ENCODE results near the gene HECTD4.
"Not testable (repeated sequence)": the region's sequence is repeated elsewhere in the genome, so short reads cannot be mapped to it uniquely, and the experiment has no call there.

The HECTD4 gene

DNA sequence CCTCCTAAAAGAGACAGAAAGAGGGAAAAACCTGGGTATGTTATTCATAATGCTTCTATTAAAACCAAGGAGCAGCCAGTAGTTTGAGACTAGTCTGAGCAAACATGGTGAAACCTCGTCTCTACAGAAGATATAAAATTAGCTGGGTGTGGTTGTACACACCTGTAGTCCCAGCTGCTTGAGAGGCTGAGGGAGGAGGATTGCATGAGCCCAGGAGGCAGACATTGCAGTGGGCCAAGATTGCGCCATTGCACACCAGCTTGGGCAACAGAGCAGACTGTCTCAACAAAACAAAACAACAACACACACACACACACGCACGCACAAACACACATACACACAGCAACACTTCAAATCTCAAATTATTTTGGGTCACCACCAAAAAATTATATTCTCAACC, 27.8 kb downstream of the HECTD4 start:
- no peak for DNase-seq (ENCODE audit: low spot score)

DNA sequence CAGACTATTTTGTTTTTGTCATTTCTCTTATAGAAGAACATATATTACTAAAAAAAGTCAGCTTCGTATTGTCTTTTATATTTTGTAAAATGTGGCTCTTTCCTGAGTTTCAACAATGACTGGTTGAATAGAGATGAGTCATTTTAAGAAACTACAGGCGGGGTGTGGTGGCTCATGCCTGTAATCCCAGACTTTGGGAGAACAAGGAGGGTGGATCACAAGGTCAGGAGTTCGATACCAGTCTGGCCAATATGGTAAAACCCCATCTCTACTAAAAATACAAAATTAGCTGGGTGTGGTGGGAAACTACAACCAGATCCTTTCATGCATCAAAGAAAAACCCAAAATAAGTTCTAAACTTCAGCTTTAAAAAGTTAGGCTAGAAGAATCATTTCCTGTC, 28.8 kb downstream of the HECTD4 start:
- DNase-seq (ENCODE audit: low spot score): no peak

DNA sequence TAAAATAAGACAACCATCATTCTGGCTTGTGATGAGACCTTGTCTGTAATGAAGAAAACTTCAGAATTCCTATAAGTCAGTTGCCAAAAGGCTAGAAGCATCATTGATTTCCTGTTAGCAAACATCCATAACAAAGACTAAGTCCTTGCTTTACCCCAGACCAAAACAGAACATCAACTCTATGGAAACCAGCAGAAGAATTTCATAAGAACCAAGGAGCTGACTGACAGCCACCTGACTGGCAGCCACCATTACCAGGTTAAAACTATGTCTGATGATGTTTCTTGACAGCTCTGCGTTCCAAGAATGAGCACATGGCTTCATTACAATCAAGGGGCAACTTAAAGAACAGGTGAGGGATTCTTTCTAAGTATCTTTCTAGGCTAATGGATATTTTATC, 29.3 kb downstream of the HECTD4 start:
- no peak for DNase-seq (ENCODE audit: low spot score)

DNA sequence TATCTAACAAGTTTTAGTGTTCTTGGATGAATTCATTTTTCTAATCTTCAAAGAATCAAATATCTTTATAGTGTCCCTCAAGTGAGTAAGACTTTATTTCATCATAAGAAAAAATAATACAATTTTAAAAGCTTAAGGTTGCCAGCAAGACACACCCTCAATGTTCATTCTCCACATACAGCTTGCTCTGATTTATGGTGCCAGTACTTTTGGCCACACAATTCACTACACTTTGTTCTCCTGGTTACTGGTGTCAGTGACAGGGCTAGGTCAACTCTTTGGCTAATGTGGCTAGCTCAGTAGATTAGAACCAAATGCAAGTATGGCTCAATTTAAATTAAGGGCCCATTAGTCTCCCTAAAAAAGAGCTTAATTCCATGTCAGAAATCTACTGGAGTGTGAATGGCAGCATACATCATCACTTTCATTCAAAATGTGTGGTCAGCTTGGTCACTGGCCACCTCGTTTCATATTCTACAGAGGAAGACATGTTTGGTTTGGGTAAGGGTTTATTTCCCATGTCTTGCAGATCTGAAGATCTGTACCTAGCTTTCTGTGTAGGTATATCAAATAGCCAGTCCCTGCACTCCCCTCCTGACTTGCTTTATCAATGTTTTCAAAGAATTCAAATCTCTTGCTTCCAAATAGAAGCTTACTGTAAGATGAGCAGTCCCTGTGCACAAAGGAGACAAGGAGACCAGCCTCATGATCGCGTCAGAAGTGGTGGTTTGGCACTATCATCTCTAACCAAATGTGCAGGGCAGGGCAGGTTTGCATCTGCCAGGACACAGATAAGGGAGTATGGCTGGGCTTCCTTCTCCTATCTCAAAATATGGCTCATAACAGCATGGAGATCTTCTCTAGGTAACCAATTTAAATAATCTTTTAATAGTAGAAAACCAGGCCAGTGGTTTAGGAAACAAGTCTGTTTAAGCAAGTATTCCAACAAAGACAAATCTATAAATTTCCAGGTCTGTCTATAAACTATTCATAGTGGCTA, 31.3 kb downstream of the HECTD4 start:
- no peak for DNase-seq (ENCODE audit: low spot score)

DNA sequence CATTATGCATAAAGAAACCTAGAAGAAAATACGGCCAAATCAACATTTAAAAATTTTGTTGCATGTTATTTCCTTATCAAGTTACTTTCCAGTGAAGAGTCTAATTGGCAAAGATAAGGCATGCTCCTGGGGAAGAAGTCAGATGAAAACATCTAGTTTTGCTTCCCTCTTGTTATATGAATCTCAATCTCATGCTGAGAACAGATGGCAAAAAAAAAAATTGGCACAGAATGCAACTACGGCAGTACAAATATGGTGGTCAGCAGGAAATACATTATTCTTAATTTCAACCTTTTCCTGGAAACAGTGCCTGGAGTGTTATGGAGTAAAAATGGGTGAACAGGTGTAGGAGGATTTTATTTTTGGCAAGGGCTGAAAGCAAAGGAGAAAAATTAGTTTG, 32.8 kb downstream of the HECTD4 start:
- peak; percentile 11 for DNase-seq (ENCODE audit: low spot score)

DNA sequence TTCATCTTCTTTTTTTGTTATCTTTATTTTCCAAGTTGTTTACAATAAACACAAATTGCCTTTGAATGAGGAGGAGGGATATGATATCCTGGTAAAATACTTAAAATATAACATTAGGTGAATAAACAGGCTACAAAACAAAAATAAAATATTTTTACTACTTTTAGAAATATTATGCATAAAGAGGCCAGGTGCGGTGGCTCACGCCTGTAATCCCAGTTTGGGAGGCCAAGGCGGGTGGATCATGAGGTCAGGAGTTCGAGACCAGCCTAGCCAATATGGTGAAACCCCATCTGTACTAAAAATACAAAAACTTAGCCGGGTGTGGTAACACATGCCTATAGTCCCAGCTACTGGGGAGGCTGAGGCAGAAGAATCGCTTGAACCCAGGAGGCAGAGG, 33.3 kb downstream of the HECTD4 start:
- not testable (repeated sequence) for DNase-seq (ENCODE audit: low spot score)

DNA sequence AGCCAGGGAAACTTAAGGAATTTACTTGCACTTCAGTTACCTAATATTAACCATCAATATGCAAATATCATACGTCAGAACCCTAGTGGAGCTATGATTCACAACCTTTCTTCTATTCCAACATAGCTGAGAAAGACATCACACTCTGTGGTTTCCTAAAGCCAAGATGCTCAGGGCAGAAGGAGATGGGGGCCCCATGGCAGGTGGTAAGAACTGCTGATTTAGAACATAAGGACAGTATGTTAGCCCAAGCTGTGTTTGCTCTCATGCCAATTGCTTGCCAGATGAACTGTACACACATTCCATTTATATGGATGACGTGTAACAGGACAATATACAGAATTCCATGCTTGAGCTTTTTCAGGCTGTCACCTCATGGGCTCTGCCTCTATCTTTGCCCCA, 34.6 kb downstream of the HECTD4 start:
- no peak for DNase-seq (ENCODE audit: low spot score)

DNA sequence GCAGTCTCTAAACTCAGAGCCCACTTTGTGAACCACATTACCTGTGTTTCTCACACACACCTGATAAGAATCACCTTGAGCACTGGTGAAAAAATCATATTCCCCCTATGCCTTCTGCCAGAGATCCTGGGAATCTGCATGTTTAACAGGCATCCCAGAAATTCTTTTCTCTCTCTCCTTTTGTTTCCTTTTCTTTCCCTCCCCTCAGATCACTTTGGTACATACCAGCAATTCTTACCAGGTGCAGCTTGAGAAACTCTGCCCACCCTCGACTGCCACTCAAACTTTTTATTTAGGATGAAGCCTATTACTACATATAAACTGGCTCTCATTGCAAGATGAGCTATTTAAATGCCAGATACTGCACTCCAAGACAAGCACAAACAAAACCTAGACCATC, 36.0 kb downstream of the HECTD4 start:
- DNase-seq (ENCODE audit: low spot score): no peak

DNA sequence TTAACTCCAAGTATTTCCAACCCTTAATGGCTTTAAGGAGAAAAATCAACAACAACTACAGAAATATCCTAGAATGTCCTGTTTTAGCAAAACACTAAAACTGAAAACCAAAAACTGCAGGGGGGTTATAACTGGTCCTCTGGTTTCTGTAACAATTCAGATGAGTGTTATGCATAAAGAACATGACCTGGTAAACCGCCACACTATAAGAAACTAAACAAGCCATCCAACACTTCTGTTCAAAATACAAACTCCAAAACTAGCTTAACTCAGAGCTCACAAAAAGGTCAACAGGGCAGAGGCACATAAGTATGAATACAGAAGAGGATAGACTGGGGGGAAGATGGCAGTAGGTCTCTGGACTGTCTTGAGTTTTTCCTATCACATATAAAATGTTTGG, 38.0 kb downstream of the HECTD4 start:
- no peak for DNase-seq (ENCODE audit: low spot score)

DNA sequence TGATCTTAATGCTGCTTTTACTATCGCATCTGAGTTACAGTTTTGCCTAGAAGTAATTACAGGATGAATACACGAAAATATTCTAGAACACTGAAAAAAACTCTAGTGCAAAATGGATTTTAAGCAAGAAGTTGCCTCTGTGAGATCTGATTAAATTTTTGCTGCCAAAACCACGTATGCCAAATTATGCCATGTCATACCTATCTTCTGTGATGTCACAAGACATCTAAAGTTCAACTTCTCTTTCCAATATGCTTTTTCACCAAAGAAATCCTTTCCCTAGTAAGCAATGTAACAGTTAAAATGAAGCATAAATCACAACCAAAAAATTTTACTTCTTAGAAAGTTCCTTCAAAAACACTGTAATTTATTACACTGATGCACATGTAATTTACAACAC, 39.6 kb downstream of the HECTD4 start:
- no peak for DNase-seq (ENCODE audit: low spot score)

DNA sequence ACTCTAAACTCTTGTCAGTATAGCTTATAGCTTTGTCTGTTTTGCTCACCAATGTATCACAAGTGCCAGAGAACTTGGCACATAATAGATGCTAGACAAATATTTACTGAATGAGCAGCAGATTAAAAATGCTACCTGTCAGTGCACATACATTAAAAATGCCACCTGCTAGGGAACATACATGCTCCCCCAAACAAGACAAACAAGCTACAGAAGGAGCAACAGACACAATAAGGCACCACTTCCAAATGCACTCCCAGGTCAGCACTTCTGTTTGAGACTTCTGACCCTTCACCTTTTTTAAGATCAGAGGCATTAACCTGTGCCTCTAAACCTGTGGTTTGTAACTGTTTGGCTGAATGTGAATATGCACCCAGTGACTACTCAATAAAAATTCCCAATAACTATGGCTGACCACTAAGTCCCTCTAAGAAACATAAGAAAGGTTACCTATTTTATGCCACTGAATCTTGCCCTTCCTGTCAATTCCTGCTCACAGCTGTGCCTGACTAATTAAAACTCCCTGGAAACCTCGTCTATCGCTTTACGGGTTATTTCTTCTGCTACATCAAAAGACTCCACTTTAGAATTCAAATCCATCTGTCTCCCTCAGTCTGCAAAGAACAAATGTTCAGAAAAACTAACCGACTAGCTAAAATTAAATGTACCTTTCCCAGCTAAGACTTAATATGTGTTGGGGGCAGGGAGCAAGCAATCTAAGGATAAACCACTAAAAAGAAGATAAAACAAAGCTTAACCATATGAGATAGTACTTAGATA, 41.0 kb downstream of the HECTD4 start:
- no peak for DNase-seq (ENCODE audit: low spot score)

DNA sequence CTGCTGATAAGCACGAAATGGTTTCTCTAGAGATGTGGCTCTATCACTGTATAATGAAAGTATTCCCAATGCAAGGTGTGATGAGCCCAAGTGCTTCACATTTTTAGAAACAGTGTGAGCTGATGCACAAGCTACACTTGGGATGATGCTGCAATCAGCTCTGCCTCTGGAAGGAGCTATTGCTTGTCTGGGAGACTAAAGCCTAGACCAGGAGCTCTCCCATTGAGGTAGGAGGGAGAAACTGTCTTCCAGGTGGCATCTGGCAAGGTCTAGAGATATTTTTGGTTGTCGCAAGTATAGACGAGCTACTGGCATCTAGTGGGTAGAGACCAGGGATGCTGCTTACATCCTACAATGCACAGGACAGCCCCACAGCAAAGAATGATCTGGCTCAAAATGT, 42.0 kb downstream of the HECTD4 start:
- DNase-seq (ENCODE audit: low spot score): no peak

DNA sequence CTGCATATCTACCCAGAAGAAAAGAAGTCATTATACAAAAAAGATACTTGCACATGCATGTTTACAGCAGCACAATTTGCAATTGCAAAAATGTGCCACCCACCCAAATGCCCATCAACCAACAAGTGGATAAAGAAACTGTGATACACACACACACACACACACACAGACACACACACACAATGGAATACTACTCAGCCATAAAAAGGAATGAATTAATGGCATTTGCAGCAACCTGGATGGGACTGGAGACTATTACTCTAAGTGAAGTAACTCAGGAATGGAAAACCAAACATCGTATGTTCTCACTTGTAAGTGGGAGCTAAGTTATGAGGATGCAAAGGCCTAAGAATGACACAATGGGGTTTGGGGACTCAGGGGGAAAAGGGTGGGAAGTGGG, 47.2 kb downstream of the HECTD4 start:
- not testable (repeated sequence) for DNase-seq (ENCODE audit: low spot score)

DNA sequence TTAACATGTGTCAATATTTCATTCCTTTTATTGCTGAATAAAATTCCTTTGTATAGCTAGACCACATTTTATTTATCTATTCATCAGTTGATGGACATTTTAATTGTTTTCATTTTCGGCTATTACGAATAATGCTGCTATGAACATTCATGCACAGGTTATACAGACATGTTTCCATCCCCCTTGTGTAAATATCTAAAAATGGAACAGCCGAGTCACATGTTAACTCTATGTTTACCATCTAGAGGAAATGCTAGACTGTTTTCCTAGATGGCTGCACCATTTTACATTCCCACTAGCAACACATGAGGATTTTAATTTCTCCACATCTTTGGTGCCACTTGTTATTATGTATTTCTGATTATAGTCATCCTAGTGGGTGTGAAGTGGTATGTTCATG, 49.2 kb downstream of the HECTD4 start:
- no peak for DNase-seq (ENCODE audit: low spot score)

DNA sequence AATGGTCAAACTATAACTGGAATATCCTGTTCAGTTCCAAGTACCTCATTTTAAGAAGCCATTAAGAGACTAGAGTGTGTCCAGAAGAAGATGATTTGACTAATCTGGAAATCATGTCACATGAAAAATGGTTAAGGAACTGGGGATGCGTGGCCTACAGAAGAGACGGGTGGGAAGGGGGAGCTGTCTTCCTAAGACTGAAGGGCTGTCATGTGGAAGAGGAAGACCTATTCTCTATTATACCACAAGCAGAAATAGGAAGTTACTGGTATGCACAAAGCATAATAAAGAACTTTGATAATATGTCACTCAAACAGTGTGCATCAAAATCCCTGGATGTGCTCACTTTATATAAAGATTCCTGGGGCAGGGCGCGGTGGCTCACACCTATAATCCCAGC, 50.3 kb downstream of the HECTD4 start:
- DNase-seq (ENCODE audit: low spot score): no peak

DNA sequence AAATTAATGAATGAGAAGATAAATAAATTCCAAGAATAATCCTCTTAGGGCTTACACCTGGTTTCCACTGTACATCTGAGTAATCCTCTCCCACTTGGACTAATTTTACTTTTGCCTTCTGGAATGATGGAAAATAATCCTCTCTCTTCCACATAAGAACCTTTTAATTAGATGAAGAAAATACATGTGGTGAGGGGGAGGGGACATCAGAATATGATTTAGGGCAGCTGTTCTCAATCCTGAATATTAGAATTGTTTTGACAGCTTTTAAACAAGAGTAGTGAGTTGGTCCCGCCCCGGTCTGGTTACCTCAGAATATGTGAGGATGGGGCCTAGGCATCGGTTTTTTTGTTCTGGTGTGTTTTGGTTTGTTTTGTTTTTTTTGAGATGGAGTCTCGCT, 51.5 kb downstream of the HECTD4 start:
- DNase-seq (ENCODE audit: low spot score): no peak

DNA sequence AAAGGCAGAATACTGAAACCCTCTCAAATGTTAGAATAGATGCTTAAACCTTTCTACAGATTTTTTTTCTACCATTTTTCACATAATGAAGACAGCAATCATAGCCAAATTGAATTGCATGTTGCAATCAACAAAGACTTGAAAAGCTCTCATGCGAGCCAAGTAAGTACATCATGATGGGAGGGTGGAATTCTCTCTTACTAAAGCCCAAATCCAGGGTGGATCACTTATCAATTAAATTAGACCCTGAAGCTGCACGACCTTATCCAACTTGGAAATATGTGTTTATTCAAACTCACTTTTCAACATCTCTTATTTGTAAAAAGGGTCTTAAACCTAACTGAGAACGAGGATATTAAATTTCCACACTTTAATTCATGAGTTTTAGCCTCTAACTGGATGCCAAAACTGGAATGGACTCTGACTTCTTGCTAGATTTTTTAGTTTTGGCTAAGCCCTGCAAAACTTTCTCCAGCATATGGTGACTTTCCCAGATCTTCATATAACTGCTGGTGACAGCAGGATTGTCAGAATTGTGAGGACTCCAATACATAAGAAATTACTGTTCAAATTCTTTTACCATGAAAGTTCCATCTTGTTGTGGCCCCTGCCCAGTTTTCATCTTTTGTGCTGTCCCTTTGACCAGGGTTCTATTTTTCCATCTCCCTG, 53.6 kb downstream of the HECTD4 start:
- DNase-seq (ENCODE audit: low spot score): no peak

DNA sequence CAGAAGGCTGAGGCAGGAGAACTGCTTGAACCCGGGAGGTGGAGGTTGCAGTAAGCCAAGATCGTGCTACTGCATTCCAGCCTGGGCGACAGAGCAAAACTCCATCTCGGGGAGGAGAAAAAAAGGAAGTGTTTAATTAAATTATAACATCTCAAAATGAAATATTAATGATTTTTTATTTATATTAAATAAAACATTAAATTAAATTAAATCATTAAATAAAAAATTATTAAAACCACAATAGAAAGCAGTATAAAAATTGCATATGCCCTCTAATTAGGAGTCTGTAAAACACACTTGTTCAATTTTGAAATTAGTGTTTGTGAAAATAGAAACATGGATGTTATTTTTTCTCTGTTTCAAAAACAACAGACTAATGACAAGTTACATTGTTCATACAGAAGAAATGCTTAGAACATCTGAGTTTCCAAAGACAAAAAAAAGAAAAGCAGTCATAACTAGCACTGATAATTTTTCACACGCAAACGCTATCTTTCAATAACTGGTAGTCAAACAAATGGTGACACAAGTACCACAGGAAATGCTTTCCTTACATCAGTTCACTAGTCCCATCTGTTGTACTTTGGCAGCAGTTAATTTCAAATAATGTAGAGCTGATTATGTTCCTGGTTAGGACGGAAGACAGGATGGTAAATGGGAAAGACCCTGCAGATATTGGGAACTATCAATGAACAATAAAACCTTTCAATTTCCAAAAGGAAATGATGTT, 54.9 kb downstream of the HECTD4 start:
- DNase-seq (ENCODE audit: low spot score): no peak

DNA sequence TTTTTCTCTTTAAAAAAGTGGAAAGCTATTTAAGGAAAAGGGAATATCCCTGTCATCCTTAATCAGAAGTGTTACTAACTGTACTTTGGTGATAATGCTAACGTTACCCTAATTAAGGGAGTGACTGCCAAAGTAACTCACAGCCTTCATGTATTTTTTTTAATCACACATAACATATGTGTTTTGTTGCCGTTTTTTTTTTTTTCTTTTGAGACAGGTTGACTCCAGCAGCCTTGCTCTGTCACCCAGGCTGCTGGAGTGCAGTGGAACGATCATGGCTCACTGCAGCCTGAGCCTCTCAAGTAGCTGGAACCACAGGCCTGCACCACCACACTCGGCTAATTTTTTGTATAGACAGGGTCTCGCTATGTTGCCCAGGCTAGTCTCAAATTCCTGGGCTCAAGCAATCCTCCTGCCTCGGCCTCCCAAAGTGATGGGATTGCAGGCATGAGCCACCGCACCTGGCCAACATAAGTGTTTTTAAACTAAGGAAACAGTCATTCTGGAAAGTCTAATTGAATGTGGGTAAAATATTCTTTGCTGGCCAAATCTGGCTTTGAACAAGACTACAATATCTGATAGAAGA, 56.5 kb downstream of the HECTD4 start:
- DNase-seq (ENCODE audit: low spot score): no peak

DNA sequence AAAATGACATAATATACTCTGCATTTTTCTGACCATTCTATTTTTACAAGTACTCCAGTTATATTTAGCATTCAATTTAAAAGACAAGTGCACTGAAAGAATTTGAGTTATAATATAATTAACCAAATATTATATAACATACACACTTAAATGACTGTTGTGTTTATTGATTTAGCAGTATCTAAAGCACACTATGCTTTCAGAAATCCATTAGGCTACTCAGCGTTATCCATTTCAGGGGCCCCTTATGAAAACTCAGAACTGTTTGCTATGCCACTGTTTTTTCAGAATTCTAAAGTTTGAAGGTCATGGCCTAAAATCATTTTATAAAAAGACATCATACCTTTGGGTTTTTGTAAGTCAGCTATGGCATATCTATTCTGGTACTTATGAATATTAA, 57.1 kb downstream of the HECTD4 start:
- DNase-seq (ENCODE audit: low spot score): no peak

DNA sequence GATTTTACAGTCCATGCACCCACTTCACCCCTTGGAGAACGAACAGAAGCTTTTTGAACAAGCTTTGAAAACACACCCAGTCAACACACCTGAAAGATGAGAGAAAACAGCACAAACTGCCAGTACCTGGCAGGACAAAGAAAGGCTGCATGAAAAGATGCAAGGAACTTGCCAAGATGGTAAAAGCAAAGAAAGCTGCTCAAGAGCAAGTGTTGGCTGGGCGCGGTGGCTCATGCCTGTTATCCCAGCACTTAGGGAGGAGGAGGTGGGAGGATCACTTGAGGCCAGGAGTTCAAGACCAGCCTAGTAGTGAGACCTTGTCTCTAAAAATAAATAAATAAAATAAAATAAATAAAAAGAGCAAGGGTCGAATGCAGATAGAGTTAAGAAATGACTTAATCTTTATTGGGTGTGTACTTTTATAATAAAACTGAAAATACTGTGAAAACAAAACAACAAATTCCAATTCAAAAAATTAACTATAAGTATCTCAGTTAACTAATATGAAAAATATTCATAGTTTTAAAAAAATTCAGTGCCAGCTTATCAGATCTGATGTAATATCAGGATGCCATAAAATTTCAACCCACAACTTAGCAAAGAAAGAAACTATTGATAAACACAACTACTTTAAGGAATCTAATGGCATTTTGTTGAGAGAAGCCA, 59.2 kb downstream of the HECTD4 start:
- no peak for DNase-seq (ENCODE audit: low spot score)

Data from pons (tissue), 1 donor.